Measurements from ENCODE around the gene SH2D7. TPM values are rescaled to one million over a fixed set of nuclear protein-coding genes. Genes with fewer than 3 reads are reported as not detected.

SH2D7 gene
- polyA plus RNA-seq, 1 donor from 2014 or later, result not detected

- Histone ChIP-seq H3K9ac (ENCODE audit: low read length) (no peak overlapping the region), H3K27me3 (ENCODE audit: insufficient read depth, low read depth, low read length) (no peaks in the 10 kb centered on the region), H3F3A (ENCODE audit: insufficient read depth, low read length, poor library complexity, severe bottlenecking) (no peaks in the 10 kb centered on the region), H3K36me3 (ENCODE audit: insufficient read depth, low read length) (no peaks in the 10 kb centered on the region), H3K27ac (ENCODE audit: low read length) (no peak overlapping the region), H3K79me2 (replicated peaks; ENCODE audit: insufficient read depth, low read length) (peaks cover 6% of the 10 kb centered on the region), H3K9me3 (ENCODE audit: low read length) (no peaks in the 10 kb centered on the region), H3K4me3 (ENCODE audit: low read length) (no peak overlapping the region), H4K20me1 (ENCODE audit: insufficient read depth) (no peaks in the 10 kb centered on the region), H2AFZ (ENCODE audit: low read depth, low read length) (no peak overlapping the region), H3K4me2 (ENCODE audit: low read length) (no peak overlapping the region), H3K9me2 (ENCODE audit: insufficient read depth, low read length) (no peaks in the 10 kb centered on the region)
- TF ChIP-seq RAD21 (conservative IDR thresholded peaks at IDR 0.05) (no peak), POLR2AphosphoS5 (IDR thresholded peaks at IDR 0.05) (no peak), MXI1 (conservative IDR thresholded peaks at IDR 0.05; ENCODE audit: poor library complexity, severe bottlenecking) (no peak), REST (IDR thresholded peaks at IDR 0.05; ENCODE audit: borderline replicate concordance) (no peak), TAF1 (IDR thresholded peaks at IDR 0.05; ENCODE audit: low read depth) (no peak), EP300 (conservative IDR thresholded peaks at IDR 0.05; ENCODE audit: poor library complexity, severe bottlenecking) (no peak), SMC3 (conservative IDR thresholded peaks at IDR 0.05; ENCODE audit: poor library complexity) (no peak), EZH2 (IDR thresholded peaks at IDR 0.05; ENCODE audit: borderline replicate concordance, insufficient read depth, low read length, poor library complexity, severe bottlenecking) (no peak), CTCF (IDR thresholded peaks at IDR 0.05; ENCODE audit: poor library complexity, severe bottlenecking) (no peak)
Measured at GRCh38 chr15:78079298-78080087, 12.9 kb upstream of the SH2D7 start.

DNA sequence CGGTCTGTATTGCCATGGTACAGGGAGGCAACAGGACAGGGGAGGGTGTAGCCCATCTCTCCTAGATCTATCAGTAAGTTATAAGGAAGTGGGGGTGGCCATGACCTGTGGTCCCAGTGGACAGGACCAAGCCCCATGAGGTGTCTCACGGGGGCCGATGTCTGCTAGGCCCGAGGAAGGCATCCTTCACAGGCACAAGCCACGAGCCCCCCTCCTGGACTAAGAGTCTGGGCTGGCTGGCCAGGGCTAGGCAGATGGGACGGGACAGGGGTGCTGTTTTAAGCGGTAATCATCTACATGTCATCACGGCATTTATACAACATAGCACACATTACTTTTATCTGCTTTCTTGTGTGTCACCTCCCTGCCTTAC is 12.3 kb upstream of the SH2D7 start:
- no peaks in the 10 kb centered on the region for H3K9me3 ChIP-seq (ENCODE audit: low read length)
- no peak overlapping the region for H2AFZ ChIP-seq (ENCODE audit: low read depth, low read length)
- no peaks in the 10 kb centered on the region for H3K27me3 ChIP-seq (ENCODE audit: insufficient read depth, low read depth, low read length)
- TF ChIP-seq EP300 (conservative IDR thresholded peaks at IDR 0.05; ENCODE audit: poor library complexity, severe bottlenecking), result no peak
- TF ChIP-seq TAF1 (IDR thresholded peaks at IDR 0.05; ENCODE audit: low read depth), result no peak
- no peak for TF ChIP-seq CTCF (IDR thresholded peaks at IDR 0.05; ENCODE audit: poor library complexity, severe bottlenecking)
- TF ChIP-seq SMC3 (conservative IDR thresholded peaks at IDR 0.05; ENCODE audit: poor library complexity), result no peak
- TF ChIP-seq MXI1 (conservative IDR thresholded peaks at IDR 0.05; ENCODE audit: poor library complexity, severe bottlenecking), result no peak
- TF ChIP-seq POLR2AphosphoS5 (IDR thresholded peaks at IDR 0.05), result no peak
- TF ChIP-seq EZH2 (IDR thresholded peaks at IDR 0.05; ENCODE audit: borderline replicate concordance, insufficient read depth, low read length, poor library complexity, severe bottlenecking), result no peak
- no peak for TF ChIP-seq RAD21 (conservative IDR thresholded peaks at IDR 0.05)
- no peak for TF ChIP-seq REST (IDR thresholded peaks at IDR 0.05; ENCODE audit: borderline replicate concordance)
- H3F3A ChIP-seq (ENCODE audit: insufficient read depth, low read length, poor library complexity, severe bottlenecking), result no peaks in the 10 kb centered on the region
- H3K27ac ChIP-seq (ENCODE audit: low read length), result no peak overlapping the region
- H3K9me2 ChIP-seq (ENCODE audit: insufficient read depth, low read length), result no peaks in the 10 kb centered on the region
- peaks cover 6% of the 10 kb centered on the region for H3K79me2 ChIP-seq (replicated peaks; ENCODE audit: insufficient read depth, low read length)
- H3K36me3 ChIP-seq (ENCODE audit: insufficient read depth, low read length), result no peaks in the 10 kb centered on the region
- no peaks in the 10 kb centered on the region for H4K20me1 ChIP-seq (ENCODE audit: insufficient read depth)
- H3K9ac ChIP-seq (ENCODE audit: low read length), result no peak overlapping the region
- no peak overlapping the region for H3K4me3 ChIP-seq (ENCODE audit: low read length)
- no peak overlapping the region for H3K4me2 ChIP-seq (ENCODE audit: low read length)

Measured in neural cell (in vitro differentiated cells).